Esophagus squamous epithelium (tissue), 5 donors: Measurements from ENCODE around the gene SMPDL3A. TPM values are rescaled to one million over a fixed set of nuclear protein-coding genes. Genes with fewer than 3 reads are reported as not detected.

Experiments
- DNase-seq: peaks from one replicate; lab custom pipeline; 2025; lab: John Stamatoyannopoulos, UW
- H3K27ac ChIP-seq, 4 donors: fragments of 200-600 bp; sonication (generic); one replicate each; pipeline ENCODE4 v1.5.1; 2016 to 2019; ENCODE audit warnings: mild to moderate bottlenecking in 1 of 4
- H3K27me3 ChIP-seq, 4 donors: fragments of 200-600 bp; sonication (generic); 1 replicate in 3 of 4; 2 replicates in 1 of 4; pipeline versions ENCODE4 v1.5.1 to v1.6.0; 2017 to 2021; ENCODE audit warnings: antibody characterized with exemption in 1 of 4
- H3K36me3 ChIP-seq, 3 donors: fragments of 200-600 bp; sonication (generic); one replicate each; pipeline ENCODE4 v1.5.1; 2016 to 2019
- H3K4me1 ChIP-seq, 3 donors: fragments of 200-600 bp; sonication (generic); one replicate each; pipeline ENCODE4 v1.5.1; 2017 to 2019
- H3K4me3 ChIP-seq, 4 donors: fragments of 200-600 bp; sonication (generic); 1 replicate in 3 of 4; 2 replicates in 1 of 4; pipeline ENCODE4 v1.5.1; 2016 to 2019; ENCODE audit warnings: mild to moderate bottlenecking in 2 of 4, moderate library complexity in 1 of 4
- H3K9me3 ChIP-seq, 3 donors: fragments of 200-600 bp; sonication (generic); one replicate each; pipeline ENCODE4 v1.5.1; 2016 to 2019
- CTCF ChIP-seq, 6 experiments: fragments of 450-650 bp in 4 of 6; fragments of 200-600 bp in 2 of 6; sonication (generic) in 2 of 6; IDR thresholded peaks; one replicate each; pipeline ENCODE4 v1.5.1; 2016 to 2019; ENCODE audit warnings: antibody characterized with exemption in 6 of 6, mild to moderate bottlenecking in 4 of 6, moderate library complexity in 4 of 6
- POLR2A ChIP-seq, 4 donors: fragments of 450-650 bp; IDR thresholded peaks; one replicate each; pipeline ENCODE4 v1.6.1; 2017; ENCODE audit warnings: antibody characterized with exemption in 4 of 4, mild to moderate bottlenecking in 4 of 4, moderate library complexity in 3 of 4
- WGBS, 2 donors: methylation state at CpG; one replicate each; pipeline ENCODE4 v1.1.5; 2018; 5-methylcytosine and 5-hydroxymethylcytosine counted together
- intact Hi-C: fragments of 100-400 bp; cut with DNase I; formaldehyde crosslinking; loops from one replicate; pipeline ENCODE4 v1.15.0; 2022
- total RNA-seq, 4 donors: library from RNA; depleted of rRNA; stranded (reverse); fragments of >200 nt; gene quantifications; one replicate each; pipeline ENCODE4 v1.1.0, GENCODE V29; 2016
- donor health status: DM: yes; HTN: yes; CAD: no.

SMPDL3A gene
- total RNA-seq, 4 donors from 2014 or later, result 15.4 to 21.7 (median 16.6) TPM

GRCh38 chr6:122809691-122810090 is 20.6 kb downstream of the SMPDL3A start:
- no peak overlapping the region for H3K4me3 ChIP-seq
- H3K4me1 ChIP-seq, result no peaks in the 10 kb centered on the region
- intact Hi-C loops, result no loop called here
- 81 to 83% methylated on average over 2 of the region's 2 CpGs for WGBS, 2 donors
- DNase-seq, result no peak
- H3K27me3 ChIP-seq, result no peaks in the 10 kb centered on the region
- no peak for TF ChIP-seq CTCF (IDR thresholded peaks at IDR 0.05)
- no peak for TF ChIP-seq POLR2A (IDR thresholded peaks at IDR 0.05)
- H3K36me3 ChIP-seq, result peaks cover 0 to 37% (median 0%) of the 10 kb centered on the region in 3 donors
- H3K27ac ChIP-seq, result no peak overlapping the region
- no peaks in the 10 kb centered on the region for H3K9me3 ChIP-seq

GRCh38 chr6:122810189-122810588 is 21.1 kb downstream of the SMPDL3A start:
- H3K36me3 ChIP-seq, result peaks cover 0 to 32% (median 0%) of the 10 kb centered on the region in 3 donors
- intact Hi-C loops, result no loop called here
- H3K27me3 ChIP-seq, result no peaks in the 10 kb centered on the region
- no peaks in the 10 kb centered on the region for H3K9me3 ChIP-seq
- 47 to 48% methylated on average over 1 of the region's 1 CpG for WGBS, 2 donors
- no peak overlapping the region for H3K4me3 ChIP-seq
- DNase-seq, result no peak
- H3K27ac ChIP-seq, result no peak overlapping the region
- H3K4me1 ChIP-seq, result no peaks in the 10 kb centered on the region
- TF ChIP-seq CTCF (IDR thresholded peaks at IDR 0.05) (no peak), POLR2A (IDR thresholded peaks at IDR 0.05) (no peak)

- intact Hi-C loops, result no loop called here
- no peaks in the 10 kb centered on the region for H3K27me3 ChIP-seq
- H3K4me1 ChIP-seq, result peaks cover 0 to 6% (median 0%) of the 10 kb centered on the region in 3 donors
- TF ChIP-seq POLR2A (IDR thresholded peaks at IDR 0.05) (no peak), CTCF (IDR thresholded peaks at IDR 0.05) (no peak)
- no peaks in the 10 kb centered on the region for H3K9me3 ChIP-seq
- H3K4me3 ChIP-seq, result no peak overlapping the region
- H3K27ac ChIP-seq, result no peak overlapping the region
- 57 to 100% methylated on average over 2 of the region's 2 CpGs for WGBS, 2 donors
- no peaks in the 10 kb centered on the region for H3K36me3 ChIP-seq
- no peak for DNase-seq
These were observed 28.3 kb downstream of the SMPDL3A start for GRCh38 chr6:122817358-122817757.

- H3K4me3 ChIP-seq, result no peak overlapping the region
- no peaks in the 10 kb centered on the region for H3K9me3 ChIP-seq
- TF ChIP-seq POLR2A (IDR thresholded peaks at IDR 0.05) (no peak), CTCF (IDR thresholded peaks at IDR 0.05) (no peak)
- no peak for DNase-seq
- H3K27ac ChIP-seq, result no peak overlapping the region
- no peaks in the 10 kb centered on the region for H3K36me3 ChIP-seq
- intact Hi-C loops, result no loop called here
- 54 to 64% methylated on average over 4 of the region's 4 CpGs for WGBS, 2 donors
- no peaks in the 10 kb centered on the region for H3K27me3 ChIP-seq
- peaks cover 0 to 6% (median 0%) of the 10 kb centered on the region in 3 donors for H3K4me1 ChIP-seq
These were observed 28.7 kb downstream of the SMPDL3A start for GRCh38 chr6:122817766-122818165.

- Histone ChIP-seq H3K4me1 (peaks cover 0 to 6% (median 0%) of the 10 kb centered on the region in 3 donors), H3K4me3 (no peak overlapping the region), H3K9me3 (no peaks in the 10 kb centered on the region), H3K27ac (no peak overlapping the region), H3K27me3 (no peaks in the 10 kb centered on the region), H3K36me3 (no peaks in the 10 kb centered on the region)
- intact Hi-C loops, result no loop called here
- TF ChIP-seq POLR2A (IDR thresholded peaks at IDR 0.05) (no peak), CTCF (IDR thresholded peaks at IDR 0.05) (no peak)
- WGBS, 2 donors, result 33 to 35% methylated on average over 2 of the region's 2 CpGs
- DNase-seq, result no peak
These were observed 29.8 kb downstream of the SMPDL3A start for GRCh38 chr6:122818866-122819265.
